RWPE1 (cell line): Measurements from ENCODE around the gene SNX30.

ENCODE experiments used
- CTCF ChIA-PET: fragments of 350-600 bp; sonication (Branson Sonifier 250); formaldehyde crosslinking; extraction: SDS; loops from one replicate; lab custom pipeline; 2021; lab: Yijun Ruan, JAX
- POLR2A ChIA-PET: fragments of 400-600 bp; formaldehyde crosslinking; extraction: SDS; loops from one replicate; lab custom pipeline; 2020; ENCODE audit warnings: antibody characterized with exemption; ENCODE audit not compliant: low non-redundant PET; lab: Yijun Ruan, JAX
- DNase-seq: peaks from one replicate; pipeline ENCODE4 v3.0.0; 2012; ENCODE audit warnings: low spot score
- H3K27ac ChIP-seq: fragments of 450-650 bp; 2 replicates; pipeline ENCODE4 v1.5.1; 2017
- CTCF ChIP-seq: fragments of 450-650 bp; conservative IDR thresholded peaks from 2 replicates; pipeline ENCODE4 v1.5.1; 2017; ENCODE audit warnings: low read depth, mild to moderate bottlenecking

Gene SNX30

GRCh38 chr9:112846528-112847488, 96.2 kb downstream of the SNX30 start:
- CTCF ChIA-PET = interaction anchor here (3.0 kb wide), 1 partner anchor 56 kb away, joined by 38 read pairs; no protein-coding TSS in a partner anchor
- no peak overlapping the region for H3K27ac ChIP-seq
- POLR2A ChIA-PET = no interaction called here
- TF ChIP-seq CTCF = no peak
- no peak for DNase-seq

DNA sequence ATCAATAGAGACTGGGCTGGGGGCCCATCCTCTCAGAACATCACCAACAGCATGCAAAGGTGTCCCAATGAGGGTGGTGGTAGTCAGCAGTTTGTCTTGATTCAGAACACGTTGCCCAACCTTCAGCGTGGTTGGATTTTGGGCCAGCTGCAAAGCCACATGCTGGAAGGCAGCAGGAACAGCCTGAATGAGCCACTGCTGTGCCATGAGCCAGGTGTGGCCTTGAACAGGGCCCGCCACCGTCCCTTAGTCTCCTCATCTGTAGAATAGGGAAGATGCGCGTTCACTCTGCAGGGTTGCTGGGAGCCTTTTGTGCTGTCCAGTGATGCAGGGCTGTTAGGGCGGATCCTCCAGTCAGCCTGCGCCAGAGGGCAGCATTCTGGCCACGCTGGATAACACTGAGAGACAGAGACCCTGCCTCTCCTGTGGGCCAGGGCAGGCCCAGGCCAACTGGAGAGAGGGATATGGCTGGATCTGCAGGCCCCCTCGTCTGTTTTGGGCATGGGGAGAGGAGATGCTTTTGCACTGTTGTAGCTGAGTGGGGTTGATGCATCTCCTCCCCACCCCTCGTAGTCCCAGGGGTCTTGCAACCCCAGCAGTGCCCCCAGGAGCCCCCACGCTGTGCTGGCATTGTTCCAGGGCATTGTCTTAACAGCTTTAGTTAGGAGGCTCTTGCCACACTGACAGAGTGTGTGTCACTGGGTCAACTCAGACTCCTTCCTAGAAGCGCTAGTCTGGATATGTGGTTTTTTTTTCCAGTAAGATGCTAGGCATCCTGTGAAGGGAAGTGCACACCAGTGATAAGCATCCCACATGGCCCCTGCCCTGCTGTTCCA, 98.0 kb downstream of the SNX30 start:
- CTCF ChIA-PET = interaction anchor here (0.5 to 0.6 kb wide), 3 partner anchors 54 to 461 kb away, joined by 3 read pairs; no protein-coding TSS in a partner anchor

DNA sequence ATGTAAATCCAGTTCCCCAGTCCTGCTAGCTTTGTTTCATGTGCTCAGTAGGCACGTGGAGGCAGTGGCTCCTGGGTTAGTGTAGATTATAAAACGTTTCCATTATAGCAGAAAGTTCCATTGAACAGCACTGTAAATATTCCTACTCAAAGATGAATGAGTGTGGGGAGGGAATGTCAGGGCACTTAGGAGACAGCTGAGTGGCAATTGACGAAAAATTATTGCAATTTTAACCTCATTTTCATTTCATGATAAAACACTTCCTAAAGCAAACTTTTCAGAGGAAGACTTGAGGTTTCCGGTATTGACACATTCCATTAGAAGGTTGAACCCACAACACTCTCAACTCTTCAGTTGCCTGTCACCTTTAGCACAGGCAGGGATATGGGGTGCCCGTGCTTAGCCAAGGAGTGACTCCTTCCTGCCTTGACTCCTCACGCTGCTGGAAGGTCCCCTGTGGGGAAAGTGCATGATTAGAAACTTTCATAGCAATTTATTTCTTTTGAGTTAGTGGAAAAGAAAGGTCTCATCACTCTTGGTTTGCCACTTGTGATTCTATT, 98.9 kb downstream of the SNX30 start:
- DNase-seq = no peak
- H3K27ac ChIP-seq = no peak overlapping the region
- ChIA-PET POLR2A (no interaction called here), CTCF (interaction anchor here (0.6 kb wide), 1 partner anchor 53 kb away, joined by 3 read pairs; no protein-coding TSS in a partner anchor)
- no peak for TF ChIP-seq CTCF

More for the DNA sequence above, 98.0 kb downstream of the SNX30 start:
- POLR2A ChIA-PET = no interaction called here
- no peak overlapping the region for H3K27ac ChIP-seq
- no peak for TF ChIP-seq CTCF
- DNase-seq = no peak

GRCh38 chr9:112850840-112851239, 100.3 kb downstream of the SNX30 start:
- no peak for DNase-seq
- H3K27ac ChIP-seq = no peak overlapping the region
- ChIA-PET CTCF (no interaction called here), POLR2A (no interaction called here)
- TF ChIP-seq CTCF = no peak

DNA sequence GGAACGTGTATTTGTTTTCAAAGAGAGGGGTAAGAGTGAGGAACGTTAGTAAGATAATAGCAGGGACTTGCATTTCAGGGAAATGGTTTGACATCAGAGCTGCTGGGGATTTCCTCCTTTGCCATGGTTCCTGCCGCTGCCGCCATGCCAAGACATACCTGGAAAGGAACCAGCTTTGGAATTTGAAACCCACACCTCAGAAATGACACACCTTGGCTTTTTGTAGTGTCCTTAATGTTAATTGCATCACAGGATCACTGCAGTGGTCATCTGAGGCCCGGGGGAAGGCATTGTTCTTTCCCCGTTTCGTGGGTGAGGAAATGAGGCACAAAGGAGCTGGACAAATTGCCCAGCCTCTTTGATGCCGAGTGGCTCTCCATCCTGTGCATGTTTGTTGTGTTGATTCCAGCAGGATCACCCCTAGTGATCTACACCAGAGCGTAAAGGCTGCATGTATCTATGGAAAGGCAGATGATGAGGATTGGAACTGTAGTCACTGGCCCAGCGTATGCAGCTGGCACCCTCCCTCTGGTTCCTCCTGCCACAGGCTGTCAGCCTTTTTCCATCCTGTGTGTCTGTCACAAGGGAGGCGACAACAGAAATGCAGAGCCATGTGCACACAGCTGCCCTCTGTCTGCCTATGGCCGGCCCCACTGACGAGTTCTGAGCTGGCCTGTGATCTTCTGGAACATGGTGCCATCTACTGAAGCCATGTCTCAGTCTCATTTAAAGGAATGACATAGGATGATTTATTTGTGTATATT, 102.4 kb downstream of the SNX30 start:
- POLR2A ChIA-PET = no interaction called here
- DNase-seq = no peak
- H3K27ac ChIP-seq = no peak overlapping the region
- TF ChIP-seq CTCF = no peak
- CTCF ChIA-PET = no interaction called here
